Activated naive CD4-positive, alpha-beta T cell treated with anti-CD3 and anti-CD28 coated beads, Interleukin-2, amount 50 U/mL, for 24 hours (primary cell): ENCODE results near the gene FBXL13.
"Not testable (repeated sequence)": the region's sequence is repeated elsewhere in the genome, so short reads cannot be mapped to it uniquely, and the experiment has no call there.

Source experiments
- H3K27ac Mint-ChIP-seq: one replicate; pipeline ENCODE4 v1.8.0; 2021; ENCODE audit warnings: mild to moderate bottlenecking, mixed read lengths
- H3K27me3 Mint-ChIP-seq: one replicate; pipeline ENCODE4 v1.8.0; 2021; ENCODE audit warnings: mixed read lengths
- H3K36me3 Mint-ChIP-seq: one replicate; pipeline ENCODE4 v1.8.0; 2021; ENCODE audit warnings: mixed read lengths
- H3K4me1 Mint-ChIP-seq: one replicate; pipeline ENCODE4 v1.8.0; 2021; ENCODE audit warnings: mixed read lengths
- H3K4me3 Mint-ChIP-seq: one replicate; pipeline ENCODE4 v1.8.0; 2021; ENCODE audit warnings: mild to moderate bottlenecking, mixed read lengths
- H3K9me3 Mint-ChIP-seq: one replicate; pipeline ENCODE4 v1.8.0; 2021; ENCODE audit warnings: mixed read lengths

The FBXL13 gene

GRCh38 chr7:102988088-102988487, 86.5 kb downstream of the FBXL13 start:
- Mint-ChIP-seq H3K9me3 (no peaks in the 10 kb centered on the region), H3K4me3 (no peak overlapping the region), H3K27ac (no peak overlapping the region), H3K27me3 (no peaks in the 10 kb centered on the region), H3K36me3 (no peaks in the 10 kb centered on the region), H3K4me1 (no peaks in the 10 kb centered on the region)

- H3K36me3 Mint-ChIP-seq, result no peaks in the 10 kb centered on the region
- no peaks in the 10 kb centered on the region for H3K4me1 Mint-ChIP-seq
- no peak overlapping the region for H3K27ac Mint-ChIP-seq
- H3K27me3 Mint-ChIP-seq, result no peaks in the 10 kb centered on the region
- no peaks in the 10 kb centered on the region for H3K9me3 Mint-ChIP-seq
- no peak overlapping the region for H3K4me3 Mint-ChIP-seq
Observed at GRCh38 chr7:102985176-102985783, 89.3 kb downstream of the FBXL13 start.

GRCh38 chr7:102983602-102984001, 91.0 kb downstream of the FBXL13 start:
- no peak overlapping the region for H3K27ac Mint-ChIP-seq
- H3K36me3 Mint-ChIP-seq, result no peaks in the 10 kb centered on the region
- no peaks in the 10 kb centered on the region for H3K27me3 Mint-ChIP-seq

GRCh38 chr7:102982235-102982634, 92.4 kb downstream of the FBXL13 start:
- Mint-ChIP-seq H3K36me3 (no peaks in the 10 kb centered on the region), H3K9me3 (no peaks in the 10 kb centered on the region), H3K4me3 (no peak overlapping the region), H3K27me3 (no peaks in the 10 kb centered on the region), H3K4me1 (no peaks in the 10 kb centered on the region), H3K27ac (no peak overlapping the region)

More at GRCh38 chr7:102983602-102984001, 91.0 kb downstream of the FBXL13 start:
- Mint-ChIP-seq H3K4me3 (no peak overlapping the region), H3K4me1 (no peaks in the 10 kb centered on the region), H3K9me3 (no peaks in the 10 kb centered on the region)

- no peak overlapping the region for H3K27ac Mint-ChIP-seq
- H3K4me1 Mint-ChIP-seq, result no peaks in the 10 kb centered on the region
- H3K36me3 Mint-ChIP-seq, result no peaks in the 10 kb centered on the region
- no peaks in the 10 kb centered on the region for H3K9me3 Mint-ChIP-seq
- no peaks in the 10 kb centered on the region for H3K27me3 Mint-ChIP-seq
- no peak overlapping the region for H3K4me3 Mint-ChIP-seq
Observed at GRCh38 chr7:102981451-102981850, 93.1 kb downstream of the FBXL13 start.

- Mint-ChIP-seq H3K9me3 (no peaks in the 10 kb centered on the region), H3K27me3 (no peaks in the 10 kb centered on the region), H3K4me1 (no peaks in the 10 kb centered on the region), H3K27ac (no peak overlapping the region), H3K4me3 (no peak overlapping the region), H3K36me3 (no peaks in the 10 kb centered on the region)
Observed at GRCh38 chr7:102979670-102980069, 94.9 kb downstream of the FBXL13 start.

- Mint-ChIP-seq H3K36me3 (no peaks in the 10 kb centered on the region), H3K9me3 (no peaks in the 10 kb centered on the region), H3K4me1 (no peaks in the 10 kb centered on the region), H3K27me3 (no peaks in the 10 kb centered on the region), H3K27ac (no peak overlapping the region), H3K4me3 (no peak overlapping the region)
Observed at GRCh38 chr7:102978284-102978683, 96.3 kb downstream of the FBXL13 start.

GRCh38 chr7:102977586-102977985, 97.0 kb downstream of the FBXL13 start:
- H3K27ac Mint-ChIP-seq, H3K36me3 Mint-ChIP-seq, H3K4me1 Mint-ChIP-seq: not testable (repeated sequence)

GRCh38 chr7:102976493-102976892, 98.1 kb downstream of the FBXL13 start:
- H3K36me3 Mint-ChIP-seq, result no peaks in the 10 kb centered on the region
- no peak overlapping the region for H3K4me3 Mint-ChIP-seq
- no peaks in the 10 kb centered on the region for H3K27me3 Mint-ChIP-seq
- H3K9me3 Mint-ChIP-seq, result no peaks in the 10 kb centered on the region
- H3K4me1 Mint-ChIP-seq, result no peaks in the 10 kb centered on the region
- H3K27ac Mint-ChIP-seq, result no peak overlapping the region

More at GRCh38 chr7:102977586-102977985, 97.0 kb downstream of the FBXL13 start:
- H3K9me3 Mint-ChIP-seq, H3K27me3 Mint-ChIP-seq, H3K4me3 Mint-ChIP-seq: not testable (repeated sequence)

- Mint-ChIP-seq H3K9me3 (no peaks in the 10 kb centered on the region), H3K36me3 (no peaks in the 10 kb centered on the region), H3K27me3 (no peaks in the 10 kb centered on the region), H3K4me1 (no peaks in the 10 kb centered on the region), H3K4me3 (no peak overlapping the region), H3K27ac (no peak overlapping the region)
Observed at GRCh38 chr7:102975854-102976253, 98.7 kb downstream of the FBXL13 start.

- Mint-ChIP-seq H3K36me3 (no peaks in the 10 kb centered on the region), H3K9me3 (no peaks in the 10 kb centered on the region), H3K27ac (no peak overlapping the region), H3K27me3 (no peaks in the 10 kb centered on the region), H3K4me3 (no peak overlapping the region), H3K4me1 (no peaks in the 10 kb centered on the region)
Observed at GRCh38 chr7:102974366-102975236, 100.0 kb downstream of the FBXL13 start.

GRCh38 chr7:102973096-102973802, 101.3 kb downstream of the FBXL13 start:
- Mint-ChIP-seq H3K36me3 (no peaks in the 10 kb centered on the region), H3K4me1 (no peaks in the 10 kb centered on the region), H3K9me3 (no peaks in the 10 kb centered on the region), H3K27ac (no peak overlapping the region), H3K4me3 (no peak overlapping the region), H3K27me3 (no peaks in the 10 kb centered on the region)

- H3K4me3 Mint-ChIP-seq, result no peak overlapping the region
- H3K27me3 Mint-ChIP-seq, result no peaks in the 10 kb centered on the region
- no peaks in the 10 kb centered on the region for H3K9me3 Mint-ChIP-seq
- no peaks in the 10 kb centered on the region for H3K4me1 Mint-ChIP-seq
- H3K36me3 Mint-ChIP-seq, result no peaks in the 10 kb centered on the region
- H3K27ac Mint-ChIP-seq, result no peak overlapping the region
Observed at GRCh38 chr7:102967798-102968197, 106.8 kb downstream of the FBXL13 start.

- no peak overlapping the region for H3K27ac Mint-ChIP-seq
- no peak overlapping the region for H3K4me3 Mint-ChIP-seq
- no peaks in the 10 kb centered on the region for H3K36me3 Mint-ChIP-seq
- H3K9me3 Mint-ChIP-seq, result no peaks in the 10 kb centered on the region
- H3K4me1 Mint-ChIP-seq, result no peaks in the 10 kb centered on the region
- H3K27me3 Mint-ChIP-seq, result no peaks in the 10 kb centered on the region
Observed at GRCh38 chr7:102966465-102966864, 108.1 kb downstream of the FBXL13 start.

GRCh38 chr7:102961993-102962392, 112.6 kb downstream of the FBXL13 start:
- H3K36me3 Mint-ChIP-seq, H3K9me3 Mint-ChIP-seq, H3K27ac Mint-ChIP-seq, H3K4me1 Mint-ChIP-seq, H3K4me3 Mint-ChIP-seq, H3K27me3 Mint-ChIP-seq: not testable (repeated sequence)

- H3K9me3 Mint-ChIP-seq, H3K27me3 Mint-ChIP-seq, H3K4me3 Mint-ChIP-seq, H3K36me3 Mint-ChIP-seq, H3K4me1 Mint-ChIP-seq, H3K27ac Mint-ChIP-seq: not testable (repeated sequence)
Observed at GRCh38 chr7:102958004-102958403, 116.6 kb downstream of the FBXL13 start.
